Upper lobe of right lung (tissue), 1 donor: ENCODE results near the gene GUCY1A1. TPM values are rescaled to one million over a fixed set of nuclear protein-coding genes. Genes with fewer than 3 reads are reported as not detected.

Experiments used
- ATAC-seq: fragments of 200-7000 bp; cut with Tn5 transposase; one replicate; pipeline ENCODE4 v1.9.1; 2020; ENCODE audit warnings: mild to moderate bottlenecking, moderate library complexity
- DNase-seq: peaks from one replicate; pipeline ENCODE4 v3.0.0-alpha.2; 2020
- H3K27ac ChIP-seq: fragments of 200-600 bp; one replicate; pipeline ENCODE4 v1.8.0; 2022
- H3K27me3 ChIP-seq: fragments of 200-600 bp; one replicate; pipeline ENCODE4 v1.8.0; 2022; ENCODE audit warnings: mild to moderate bottlenecking
- H3K36me3 ChIP-seq: fragments of 200-600 bp; one replicate; pipeline ENCODE4 v1.8.0; 2022
- H3K4me1 ChIP-seq: fragments of 200-600 bp; one replicate; pipeline ENCODE4 v1.8.0; 2022
- H3K4me3 ChIP-seq: fragments of 200-600 bp; one replicate; pipeline ENCODE4 v1.8.0; 2022; ENCODE audit warnings: mild to moderate bottlenecking
- H3K9me3 ChIP-seq: fragments of 200-600 bp; one replicate; pipeline ENCODE4 v1.8.0; 2022
- intact Hi-C: fragments of 100-400 bp; cut with DNase I; formaldehyde crosslinking; loops from one replicate; pipeline ENCODE4 v1.11.0; 2022
- total RNA-seq: library from RNA; stranded (reverse); fragmentation: NEBNext Ultra II Directional; extraction: Animal tissue kit (Norgen Biotek cat#: 25700); gene quantifications from one replicate; pipeline ENCODE4 v1.2.1, GENCODE V29; 2021
- TF ChIP-seq, protein P1 (sequence below): fragments of 200-600 bp; IDR thresholded peaks from one replicate; pipeline ENCODE4 v1.8.0; 2022; ENCODE audit warnings: antibody characterized with exemption
- donor health status: DM: no; HTN: yes; CAD: no; lungs with severe emphysema.

Gene GUCY1A1
- total RNA-seq, 1 donor from 2014 or later = 76.0 TPM

DNA sequence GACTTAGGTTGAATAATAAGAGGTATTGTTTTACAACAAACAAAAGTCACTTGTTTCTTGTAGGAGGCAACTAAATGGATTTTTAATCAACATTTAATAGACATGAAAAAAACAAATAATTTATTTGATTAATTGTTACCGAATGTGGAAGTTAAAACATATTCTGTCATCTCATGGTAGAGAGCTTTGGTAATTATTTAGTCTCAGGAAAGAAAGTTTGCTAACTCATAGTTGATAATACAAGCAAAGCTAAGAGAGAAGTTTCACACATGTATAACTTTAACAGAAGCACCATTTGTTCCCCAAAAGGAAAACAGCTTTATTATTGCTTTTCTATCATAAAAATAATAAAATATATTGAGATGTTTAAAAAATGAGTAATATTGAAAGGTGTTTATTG is 44.9 kb downstream of the GUCY1A1 start:
- no peak for ATAC-seq
- DNase-seq = no peak

DNA sequence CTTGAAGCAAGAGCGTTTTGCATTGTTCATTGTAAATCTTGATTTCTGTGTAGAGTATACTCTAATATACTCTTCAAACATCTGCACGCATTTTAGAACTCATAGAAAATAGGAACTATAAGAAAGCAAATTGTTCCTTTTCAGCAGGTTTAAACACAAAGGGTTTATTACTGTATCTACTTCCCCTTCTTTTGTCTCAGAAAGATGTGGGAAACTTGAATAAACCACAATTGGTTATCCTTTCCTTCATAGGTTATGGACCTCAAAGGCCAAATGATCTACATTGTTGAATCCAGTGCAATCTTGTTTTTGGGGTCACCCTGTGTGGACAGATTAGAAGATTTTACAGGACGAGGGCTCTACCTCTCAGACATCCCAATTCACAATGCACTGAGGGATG is 46.2 kb downstream of the GUCY1A1 start:
- Histone ChIP-seq H3K4me3 (no peak overlapping the region), H3K27me3 (no peaks in the 10 kb centered on the region), H3K9me3 (no peaks in the 10 kb centered on the region), H3K27ac (no peak overlapping the region), H3K4me1 (peaks cover 4% of the 10 kb centered on the region), H3K36me3 (peaks cover 43% of the 10 kb centered on the region)
- TF ChIP-seq, protein P1, sequence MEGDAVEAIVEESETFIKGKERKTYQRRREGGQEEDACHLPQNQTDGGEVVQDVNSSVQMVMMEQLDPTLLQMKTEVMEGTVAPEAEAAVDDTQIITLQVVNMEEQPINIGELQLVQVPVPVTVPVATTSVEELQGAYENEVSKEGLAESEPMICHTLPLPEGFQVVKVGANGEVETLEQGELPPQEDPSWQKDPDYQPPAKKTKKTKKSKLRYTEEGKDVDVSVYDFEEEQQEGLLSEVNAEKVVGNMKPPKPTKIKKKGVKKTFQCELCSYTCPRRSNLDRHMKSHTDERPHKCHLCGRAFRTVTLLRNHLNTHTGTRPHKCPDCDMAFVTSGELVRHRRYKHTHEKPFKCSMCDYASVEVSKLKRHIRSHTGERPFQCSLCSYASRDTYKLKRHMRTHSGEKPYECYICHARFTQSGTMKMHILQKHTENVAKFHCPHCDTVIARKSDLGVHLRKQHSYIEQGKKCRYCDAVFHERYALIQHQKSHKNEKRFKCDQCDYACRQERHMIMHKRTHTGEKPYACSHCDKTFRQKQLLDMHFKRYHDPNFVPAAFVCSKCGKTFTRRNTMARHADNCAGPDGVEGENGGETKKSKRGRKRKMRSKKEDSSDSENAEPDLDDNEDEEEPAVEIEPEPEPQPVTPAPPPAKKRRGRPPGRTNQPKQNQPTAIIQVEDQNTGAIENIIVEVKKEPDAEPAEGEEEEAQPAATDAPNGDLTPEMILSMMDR = no peak
- intact Hi-C loops = no loop called here
- ATAC-seq (no peak), DNase-seq (no peak)

More for the DNA sequence above, 44.9 kb downstream of the GUCY1A1 start:
- Histone ChIP-seq H3K4me1 (peaks cover 13% of the 10 kb centered on the region), H3K27me3 (no peaks in the 10 kb centered on the region), H3K4me3 (no peak overlapping the region), H3K36me3 (peaks cover 43% of the 10 kb centered on the region), H3K9me3 (no peaks in the 10 kb centered on the region), H3K27ac (no peak overlapping the region)
- TF ChIP-seq, protein P1 = no peak
- intact Hi-C loops = no loop called here

DNA sequence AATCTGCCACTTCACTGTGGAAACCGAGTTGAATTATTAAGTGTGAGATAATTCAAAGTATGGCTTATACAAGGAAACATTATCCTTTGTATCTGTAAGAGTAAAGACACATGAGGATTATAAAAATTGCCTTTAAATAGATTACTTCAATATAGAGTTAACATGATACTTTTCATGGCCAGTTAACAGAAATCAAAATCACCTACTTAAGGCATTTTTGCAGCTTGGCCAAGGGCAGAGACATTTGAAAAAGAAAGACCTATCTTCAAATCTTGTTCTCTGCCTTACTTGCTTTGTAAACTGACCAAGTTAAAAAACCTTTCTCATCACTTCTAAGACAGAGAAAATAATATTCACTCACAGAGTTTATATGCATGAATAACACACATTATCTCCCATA is 47.3 kb downstream of the GUCY1A1 start:
- no peak overlapping the region for H3K27ac ChIP-seq
- peaks cover 43% of the 10 kb centered on the region for H3K36me3 ChIP-seq
- H3K4me3 ChIP-seq = no peak overlapping the region
- TF ChIP-seq, protein P1 = no peak
- no peaks in the 10 kb centered on the region for H3K27me3 ChIP-seq
- intact Hi-C loops = no loop called here
- no peaks in the 10 kb centered on the region for H3K9me3 ChIP-seq
- ATAC-seq = no peak
- no peak for DNase-seq
- peaks cover 4% of the 10 kb centered on the region for H3K4me1 ChIP-seq

DNA sequence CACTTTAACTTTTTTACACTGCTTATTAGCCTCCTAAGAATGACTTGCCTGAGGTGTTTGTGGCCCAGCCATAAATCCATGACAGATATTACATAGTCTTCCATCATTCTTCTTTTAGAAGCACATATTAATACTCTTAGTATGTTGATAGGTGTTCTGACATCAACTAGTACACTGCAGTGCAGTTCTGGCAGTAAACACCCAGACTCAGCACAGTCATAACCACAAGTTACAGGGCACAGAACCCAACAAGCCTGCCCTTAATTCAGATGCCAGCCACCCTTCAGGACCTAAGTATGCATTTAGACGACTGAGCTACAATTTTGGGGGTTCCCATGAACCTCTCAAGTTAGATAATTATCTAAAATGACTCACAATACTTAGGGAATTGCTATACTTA is 55.7 kb downstream of the GUCY1A1 start:
- H3K27me3 ChIP-seq = no peaks in the 10 kb centered on the region
- no peak for DNase-seq
- intact Hi-C loops = no loop called here
- no peak overlapping the region for H3K27ac ChIP-seq
- no peaks in the 10 kb centered on the region for H3K4me1 ChIP-seq
- no peak for ATAC-seq
- H3K36me3 ChIP-seq = peaks cover 7% of the 10 kb centered on the region
- H3K9me3 ChIP-seq = no peaks in the 10 kb centered on the region
- no peak overlapping the region for H3K4me3 ChIP-seq
- TF ChIP-seq, protein P1 = no peak

DNA sequence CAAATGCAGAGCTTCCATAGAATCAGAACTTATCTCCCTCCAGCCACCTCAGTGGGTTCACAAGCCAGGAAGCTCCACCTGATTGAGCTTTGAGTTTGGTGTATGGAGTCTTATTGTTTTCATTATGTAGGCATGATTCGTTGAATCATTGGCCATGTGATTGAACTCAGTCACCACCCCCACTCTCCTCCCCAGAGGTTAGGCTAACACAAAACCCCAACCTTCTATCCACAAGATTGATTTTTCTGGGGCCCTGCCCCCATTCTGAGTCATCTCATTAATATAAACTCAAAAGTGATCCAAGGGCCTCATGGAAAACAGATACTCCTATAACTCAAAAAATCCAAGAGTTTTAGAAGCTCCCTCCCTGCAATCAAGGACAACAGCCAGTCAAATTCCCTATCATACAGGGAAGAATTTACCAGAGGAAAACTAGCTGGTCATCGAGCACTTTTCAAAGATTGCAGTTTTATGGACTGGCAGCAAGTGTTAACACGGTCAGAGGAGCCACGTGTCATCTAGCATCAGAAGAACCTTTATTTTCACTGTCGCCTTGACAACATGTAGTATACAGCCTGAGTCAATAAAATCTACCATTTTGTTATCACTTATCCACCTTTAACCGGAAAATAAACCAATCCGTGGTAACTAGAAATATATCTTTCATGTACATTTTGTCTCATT is 56.3 kb downstream of the GUCY1A1 start:
- intact Hi-C loops = no loop called here
- DNase-seq (no peak), ATAC-seq (no peak)
- no peaks in the 10 kb centered on the region for H3K4me1 ChIP-seq
- no peaks in the 10 kb centered on the region for H3K27me3 ChIP-seq
- H3K36me3 ChIP-seq = peaks cover 7% of the 10 kb centered on the region
- no peaks in the 10 kb centered on the region for H3K9me3 ChIP-seq
- H3K27ac ChIP-seq = no peak overlapping the region
- TF ChIP-seq, protein P1 = no peak
- no peak overlapping the region for H3K4me3 ChIP-seq

DNA sequence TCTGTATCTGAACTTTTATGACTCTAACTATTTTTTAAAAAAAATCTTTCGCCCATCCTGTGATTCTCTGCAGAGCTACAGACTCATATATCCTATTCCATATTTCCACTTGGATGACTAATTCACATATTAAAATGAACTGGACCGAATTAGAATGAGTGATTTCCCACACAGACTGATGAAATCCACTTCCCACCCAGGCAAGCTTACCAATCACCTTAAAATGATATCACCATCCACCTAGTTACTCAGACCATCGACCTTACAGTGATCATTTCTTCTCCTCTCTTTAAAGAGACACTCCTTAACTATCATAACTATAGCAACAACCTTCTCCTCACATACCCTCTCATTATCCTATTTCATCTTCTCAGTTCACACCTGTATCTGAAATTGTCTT is 58.1 kb downstream of the GUCY1A1 start:
- Histone ChIP-seq H3K27ac (no peak overlapping the region), H3K9me3 (no peaks in the 10 kb centered on the region), H3K27me3 (no peaks in the 10 kb centered on the region), H3K4me1 (no peaks in the 10 kb centered on the region), H3K36me3 (no peaks in the 10 kb centered on the region), H3K4me3 (no peak overlapping the region)
- DNase-seq = no peak
- TF ChIP-seq, protein P1 = no peak
- no peak for ATAC-seq
- intact Hi-C loops = no loop called here
